ENCODE data around the gene CACNB4. TPM values are rescaled to one million over a fixed set of nuclear protein-coding genes. Genes with fewer than 3 reads are reported as not detected.

Gene CACNB4
- total and polyA plus RNA-seq, 9 of the 15 experiments (the other 6 are each of a cell fraction or from before 2014, with no cell fraction given), result 0.01 to 0.20 (median 0.04) TPM; not detected in 1

- TF ChIP-seq PHB2 (IDR thresholded peaks at IDR 0.05; ENCODE audit: low read depth) (peak; percentile 65; the same call in 1 of the 2 replicates), ZNF668 (CRISPR knock-in tag; IDR thresholded peaks at IDR 0.05) (peak; percentile 61; the same call in 1 of the 2 replicates), SP1 (CRISPR knock-in tag; IDR thresholded peaks at IDR 0.05) (peak; percentile 61), ZNF324 (CRISPR knock-in tag; IDR thresholded peaks at IDR 0.05) (peak; percentile 48; the same call in 1 of the 2 replicates), ZNF696 (CRISPR knock-in tag; conservative IDR thresholded peaks at IDR 0.05) (no peak), ZBTB11 (CRISPR knock-in tag; IDR thresholded peaks at IDR 0.05) (0 out of 6 replicates have a peak, but pooled peaks of 1 of the 3 experiments have one; percentile 43), CCNT2 (IDR thresholded peaks at IDR 0.05; ENCODE audit: borderline replicate concordance, extremely low read depth, insufficient read length, low read depth, low read length) (peak; percentile 36), HDAC6 (IDR thresholded peaks at IDR 0.05; ENCODE audit: low read depth, low read length) (no peak), MCM5 (IDR thresholded peaks at IDR 0.05; ENCODE audit: low read depth) (no peak), MYC (IDR thresholded peaks at IDR 0.05; ENCODE audit: low read depth, low read length) (no peak), MYC (CRISPR knock-in tag; IDR thresholded peaks at IDR 0.05; ENCODE audit: borderline replicate concordance, low read depth) (no peak), MAFG (tag; conservative IDR thresholded peaks at IDR 0.05) (0 out of 2 replicates have a peak, but pooled peaks have one; percentile 20), ZNF174 (CRISPR knock-in tag; IDR thresholded peaks at IDR 0.05) (no peak), FOSL1 (tag; conservative IDR thresholded peaks at IDR 0.05) (peak; percentile 71), ZKSCAN3 (CRISPR knock-in tag; IDR thresholded peaks at IDR 0.05) (no peak), NEUROD1 (IDR thresholded peaks at IDR 0.05; ENCODE audit: borderline replicate concordance, low read depth, low read length, partially characterized antibody) (no peak)
- TF ChIP-seq, protein P1, sequence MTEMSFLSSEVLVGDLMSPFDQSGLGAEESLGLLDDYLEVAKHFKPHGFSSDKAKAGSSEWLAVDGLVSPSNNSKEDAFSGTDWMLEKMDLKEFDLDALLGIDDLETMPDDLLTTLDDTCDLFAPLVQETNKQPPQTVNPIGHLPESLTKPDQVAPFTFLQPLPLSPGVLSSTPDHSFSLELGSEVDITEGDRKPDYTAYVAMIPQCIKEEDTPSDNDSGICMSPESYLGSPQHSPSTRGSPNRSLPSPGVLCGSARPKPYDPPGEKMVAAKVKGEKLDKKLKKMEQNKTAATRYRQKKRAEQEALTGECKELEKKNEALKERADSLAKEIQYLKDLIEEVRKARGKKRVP (CRISPR knock-in tag; IDR thresholded peaks at IDR 0.05), result peak; percentile 70
- TF ChIP-seq, protein P2, sequence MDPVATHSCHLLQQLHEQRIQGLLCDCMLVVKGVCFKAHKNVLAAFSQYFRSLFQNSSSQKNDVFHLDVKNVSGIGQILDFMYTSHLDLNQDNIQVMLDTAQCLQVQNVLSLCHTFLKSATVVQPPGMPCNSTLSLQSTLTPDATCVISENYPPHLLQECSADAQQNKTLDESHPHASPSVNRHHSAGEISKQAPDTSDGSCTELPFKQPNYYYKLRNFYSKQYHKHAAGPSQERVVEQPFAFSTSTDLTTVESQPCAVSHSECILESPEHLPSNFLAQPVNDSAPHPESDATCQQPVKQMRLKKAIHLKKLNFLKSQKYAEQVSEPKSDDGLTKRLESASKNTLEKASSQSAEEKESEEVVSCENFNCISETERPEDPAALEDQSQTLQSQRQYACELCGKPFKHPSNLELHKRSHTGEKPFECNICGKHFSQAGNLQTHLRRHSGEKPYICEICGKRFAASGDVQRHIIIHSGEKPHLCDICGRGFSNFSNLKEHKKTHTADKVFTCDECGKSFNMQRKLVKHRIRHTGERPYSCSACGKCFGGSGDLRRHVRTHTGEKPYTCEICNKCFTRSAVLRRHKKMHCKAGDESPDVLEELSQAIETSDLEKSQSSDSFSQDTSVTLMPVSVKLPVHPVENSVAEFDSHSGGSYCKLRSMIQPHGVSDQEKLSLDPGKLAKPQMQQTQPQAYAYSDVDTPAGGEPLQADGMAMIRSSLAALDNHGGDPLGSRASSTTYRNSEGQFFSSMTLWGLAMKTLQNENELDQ (CRISPR knock-in tag; IDR thresholded peaks at IDR 0.05; ENCODE audit: borderline replicate concordance), result no peak
These were observed 282.9 kb downstream of the CACNB4 start (continued) for GRCh38 chr2:151815821-151816489.

Measured in K562 (cell line).